Stimulated activated CD8-positive, alpha-beta memory T cell treated with anti-CD3 and anti-CD28 coated beads, Interleukin-7, amount 100 ng/mL, for 48 hours (primary cell): Measurements from ENCODE around the gene NAP1L1.
"Not testable (repeated sequence)": the region's sequence is repeated elsewhere in the genome, so short reads cannot be mapped to it uniquely, and the experiment has no call there.

Experiments used
- DNase-seq, 2 donors: peaks; one replicate each; pipeline ENCODE4 v3.0.0-alpha.2; 2020; ENCODE audit warnings: low read depth in 1 of 2; ENCODE audit errors: extremely low read depth in 1 of 2

The NAP1L1 gene

GRCh38 chr12:75994069-75994740, 90.3 kb downstream of the NAP1L1 start:
- no peak for DNase-seq

- DNase-seq, result no peak
These were observed 92.7 kb downstream of the NAP1L1 start for GRCh38 chr12:75991753-75992152.

GRCh38 chr12:75990189-75990912, 94.1 kb downstream of the NAP1L1 start:
- no peak for DNase-seq

GRCh38 chr12:75987709-75988108, 96.8 kb downstream of the NAP1L1 start:
- DNase-seq, result not testable (repeated sequence)
